DMS153 treated with DMSO at 0.1 percent for 48 hours (cell line): Measurements from ENCODE around the gene NR1I3.
"Not testable (repeated sequence)": the region's sequence is repeated elsewhere in the genome, so short reads cannot be mapped to it uniquely, and the experiment has no call there.

Experiments
- DNase-seq: peaks from one replicate; lab custom pipeline; 2025; ENCODE audit not compliant: unreplicated experiment; lab: John Stamatoyannopoulos, UW

The NR1I3 gene, protein sequence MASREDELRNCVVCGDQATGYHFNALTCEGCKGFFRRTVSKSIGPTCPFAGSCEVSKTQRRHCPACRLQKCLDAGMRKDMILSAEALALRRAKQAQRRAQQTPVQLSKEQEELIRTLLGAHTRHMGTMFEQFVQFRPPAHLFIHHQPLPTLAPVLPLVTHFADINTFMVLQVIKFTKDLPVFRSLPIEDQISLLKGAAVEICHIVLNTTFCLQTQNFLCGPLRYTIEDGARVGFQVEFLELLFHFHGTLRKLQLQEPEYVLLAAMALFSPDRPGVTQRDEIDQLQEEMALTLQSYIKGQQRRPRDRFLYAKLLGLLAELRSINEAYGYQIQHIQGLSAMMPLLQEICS

DNA sequence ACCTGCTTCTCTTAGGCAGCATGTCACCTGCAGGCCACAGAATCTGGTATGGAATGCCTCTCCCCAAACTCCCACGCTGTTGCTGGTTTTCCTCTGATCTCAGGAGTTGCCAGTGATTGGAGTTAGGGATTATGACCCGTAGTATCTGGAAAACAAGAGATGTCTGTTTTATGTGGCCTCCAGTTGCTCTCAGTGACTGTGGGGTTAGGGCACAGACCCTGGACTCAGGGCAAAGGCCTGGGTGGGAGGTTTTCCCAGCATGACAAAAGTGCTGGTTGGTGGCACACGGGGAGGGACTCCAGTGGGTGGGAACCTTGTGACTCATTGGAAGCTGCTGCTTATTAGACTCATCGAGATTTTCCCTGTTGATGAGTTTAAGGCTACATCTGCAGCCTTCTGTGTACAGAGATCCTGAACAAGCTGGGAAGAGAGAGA lies at the start of gene NR1I3:
NR1I3 (minus strand) TSS at position 165 of the 435 bp plus-strand sequence. CDS start 1,638 bp downstream, outside the sequence.
- DNase-seq: no peak

DNA sequence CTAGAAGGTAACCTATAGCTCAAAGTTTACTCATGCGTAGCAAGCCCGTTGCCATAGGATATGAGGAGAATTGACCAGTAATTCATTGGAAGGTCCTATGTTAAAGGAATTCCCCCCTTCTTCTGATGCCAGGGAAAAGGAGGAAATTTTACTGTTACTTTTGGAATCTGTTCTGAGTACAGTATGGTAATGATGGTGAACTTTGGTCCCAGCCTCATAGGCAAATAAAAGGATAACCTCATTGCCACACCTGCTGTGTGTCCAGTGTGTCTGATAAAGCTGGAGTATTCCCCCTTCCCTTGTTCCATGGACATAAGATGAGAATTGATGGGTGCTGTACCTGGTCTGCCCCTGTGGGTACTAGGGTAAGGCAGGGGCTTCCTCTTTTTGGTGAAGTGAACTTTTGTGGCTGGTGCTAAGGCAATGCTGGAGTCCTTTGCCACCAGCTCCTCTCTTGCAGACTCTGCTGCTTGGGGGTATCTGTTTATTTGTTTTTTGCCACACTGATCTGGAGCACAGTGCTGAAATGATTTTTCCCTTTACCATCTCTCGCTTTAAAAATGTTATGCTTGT lies 49.6 kb upstream of the NR1I3 start:
- no peak for DNase-seq

DNA sequence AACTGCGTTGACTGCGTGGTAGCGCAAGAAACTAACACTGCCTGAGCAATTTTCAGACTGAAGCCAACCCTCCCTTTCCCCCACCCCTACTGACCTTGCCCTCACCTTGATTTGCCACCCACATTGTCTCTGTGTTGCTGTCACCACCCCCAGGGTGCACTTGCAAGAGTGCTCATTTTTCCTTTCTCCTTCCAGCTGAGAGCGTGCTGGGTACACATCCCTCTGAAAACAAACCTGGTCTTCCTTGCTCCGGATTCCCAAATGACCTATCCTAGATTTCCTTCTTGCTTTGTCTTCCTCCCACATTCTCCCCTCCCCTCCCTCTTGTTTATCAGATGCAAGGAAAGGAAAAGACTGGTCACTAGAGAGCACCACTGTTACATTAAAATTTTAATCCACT lies 47.5 kb upstream of the NR1I3 start:
- no peak for DNase-seq

DNA sequence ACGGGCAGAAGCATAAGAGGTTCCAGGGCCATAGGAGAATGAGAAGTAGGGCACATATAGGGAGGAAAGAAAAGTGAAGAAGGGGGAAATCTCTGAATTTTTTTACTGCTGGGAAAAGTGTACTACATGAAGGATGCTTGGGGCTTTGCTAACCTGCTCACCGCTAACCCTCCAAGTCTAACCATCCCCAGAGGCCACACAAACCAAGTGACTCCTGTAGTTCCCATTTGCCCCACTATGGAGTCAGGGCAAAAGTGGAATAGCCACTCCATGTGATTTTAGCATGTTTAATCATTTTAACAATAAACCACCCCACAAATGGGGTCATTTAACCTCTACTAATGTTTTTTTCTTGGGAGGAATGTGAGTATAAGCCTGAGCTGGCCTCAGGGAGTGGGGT lies 47.1 kb upstream of the NR1I3 start:
- DNase-seq: no peak

DNA sequence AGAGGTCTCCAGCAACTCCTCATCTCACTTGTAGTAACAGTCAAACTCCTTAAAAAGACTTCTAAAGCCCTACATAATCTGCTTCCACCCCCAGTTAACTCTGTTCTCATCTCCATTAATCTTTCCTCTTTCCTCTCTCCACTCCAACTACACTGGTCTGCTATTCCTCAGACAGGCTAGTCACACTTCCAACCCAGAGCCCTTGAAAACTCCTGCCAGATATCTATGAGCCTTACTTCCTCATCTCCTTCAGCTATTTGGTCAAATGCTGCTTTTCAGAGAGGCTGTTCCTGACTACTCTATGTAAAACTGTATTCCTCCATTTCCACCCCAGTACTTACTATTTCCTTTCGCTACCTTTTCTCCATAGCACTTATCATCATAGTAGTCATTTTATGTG lies 45.0 kb upstream of the NR1I3 start:
- DNase-seq: no peak

DNA sequence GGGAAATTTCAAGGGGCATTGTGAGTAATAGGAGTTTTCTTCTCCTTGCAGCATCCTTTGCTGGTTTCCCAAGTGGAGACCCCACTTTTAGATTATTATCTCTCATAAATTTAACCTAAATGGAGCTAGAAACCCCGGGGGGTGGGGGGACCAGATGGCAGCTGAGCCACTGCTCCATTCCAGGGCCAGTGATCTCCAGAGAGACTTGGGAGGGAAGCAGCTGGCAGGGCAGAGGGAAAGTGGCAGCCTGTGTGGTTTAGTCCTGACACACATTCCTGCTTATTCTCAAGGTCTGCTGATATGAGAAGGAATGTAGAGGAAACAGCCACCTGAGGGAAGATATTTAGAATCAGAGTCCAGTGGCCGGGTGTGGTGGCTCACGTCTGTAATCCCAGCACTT lies 36.9 kb upstream of the NR1I3 start:
- DNase-seq: no peak

DNA sequence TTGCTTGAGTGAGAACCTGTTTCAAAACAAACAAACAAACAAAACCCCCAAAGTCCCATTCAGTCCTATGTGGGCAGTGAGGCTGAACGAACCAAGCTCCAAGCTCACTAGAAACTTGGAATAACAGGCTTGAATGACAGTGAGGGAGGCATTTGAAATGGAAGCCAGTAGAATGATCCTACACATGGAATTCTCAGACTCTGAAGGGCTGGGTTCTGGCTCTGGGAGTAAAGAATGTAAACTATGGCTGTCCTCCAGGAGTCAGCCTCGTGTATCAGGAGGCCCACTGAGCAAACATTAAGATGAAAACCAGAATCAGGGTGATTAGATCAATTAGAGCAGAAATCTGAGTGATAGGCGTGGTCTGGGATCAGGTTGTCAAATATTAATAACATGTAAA lies 35.4 kb upstream of the NR1I3 start:
- DNase-seq: no peak

DNA sequence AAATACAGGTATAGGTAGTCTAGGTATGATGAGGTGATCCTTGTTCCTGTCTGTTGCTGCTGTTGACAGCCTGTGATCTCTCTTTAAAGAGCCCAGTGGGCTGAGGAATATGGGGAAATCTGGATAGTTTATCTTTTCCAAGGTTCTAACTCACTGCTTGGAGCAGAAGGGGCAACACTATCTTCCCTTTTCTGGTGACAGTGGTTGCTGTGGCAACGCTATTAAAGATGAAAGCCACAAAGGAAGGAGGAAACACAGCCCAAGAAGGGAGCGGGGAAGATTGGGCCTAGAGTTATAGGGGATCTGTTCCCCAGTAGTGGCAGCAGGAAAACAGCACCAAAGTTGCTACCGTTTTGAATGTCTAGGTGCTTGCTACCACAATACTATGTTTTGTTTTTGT lies 29.3 kb upstream of the NR1I3 start:
- no peak for DNase-seq

DNA sequence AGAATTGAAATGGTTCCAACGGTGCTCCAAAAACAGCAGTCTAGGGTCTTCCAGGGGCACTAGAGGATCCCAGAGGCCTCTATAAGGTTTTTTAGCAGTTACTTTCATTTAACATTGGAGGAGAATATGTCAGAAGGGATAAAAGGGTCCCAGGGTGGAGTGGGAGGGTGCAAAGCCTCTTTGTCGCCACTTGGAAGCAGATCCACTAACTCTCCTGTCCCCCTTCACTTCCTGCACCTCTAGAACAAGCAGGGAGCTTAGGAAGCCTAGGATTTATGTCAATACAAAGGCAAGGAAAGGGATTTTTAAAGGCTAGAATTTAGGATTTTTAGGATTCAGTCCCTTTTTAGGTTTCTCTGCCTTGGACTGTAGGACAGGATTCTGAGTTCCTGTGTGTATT lies 28.8 kb upstream of the NR1I3 start:
- DNase-seq: no peak

DNA sequence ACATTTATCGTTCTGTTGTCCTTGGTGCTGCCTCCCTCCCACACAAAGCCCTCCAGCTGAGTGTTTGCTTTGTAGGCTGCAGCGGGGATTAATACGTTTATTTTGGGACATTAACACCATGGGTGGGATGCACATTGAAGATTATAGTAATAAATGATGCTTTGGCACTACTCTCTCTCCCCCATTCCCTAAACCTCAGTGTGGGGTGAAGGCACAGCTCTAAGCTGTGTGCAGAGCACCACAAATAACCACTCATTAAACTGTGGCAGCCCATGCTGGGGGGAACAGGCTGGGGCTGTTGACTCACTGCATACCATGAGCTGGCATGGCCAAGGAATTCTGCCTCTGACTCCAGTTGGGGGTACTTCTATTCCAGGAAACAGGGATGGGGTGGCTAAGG lies 28.2 kb upstream of the NR1I3 start:
- no peak for DNase-seq

DNA sequence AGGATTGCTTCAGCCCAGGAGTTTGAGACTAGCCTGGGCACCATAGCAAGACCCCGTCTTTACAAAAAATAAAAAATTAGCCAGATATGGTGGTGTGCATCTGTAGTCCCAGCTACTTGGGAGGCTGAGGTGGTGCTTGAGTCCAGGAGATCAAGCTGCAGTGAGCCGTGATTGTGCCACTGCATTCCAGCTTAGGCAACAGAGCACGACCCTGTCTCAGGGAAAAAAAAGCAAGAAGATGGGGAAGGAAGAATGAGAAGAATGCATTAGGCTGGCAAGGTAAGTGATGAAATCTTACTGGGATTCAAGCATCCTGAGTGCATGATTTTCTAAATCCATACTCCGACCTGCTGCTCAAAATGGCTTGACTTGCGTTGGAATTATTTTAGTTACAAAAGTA lies 27.3 kb upstream of the NR1I3 start:
- DNase-seq: no peak

DNA sequence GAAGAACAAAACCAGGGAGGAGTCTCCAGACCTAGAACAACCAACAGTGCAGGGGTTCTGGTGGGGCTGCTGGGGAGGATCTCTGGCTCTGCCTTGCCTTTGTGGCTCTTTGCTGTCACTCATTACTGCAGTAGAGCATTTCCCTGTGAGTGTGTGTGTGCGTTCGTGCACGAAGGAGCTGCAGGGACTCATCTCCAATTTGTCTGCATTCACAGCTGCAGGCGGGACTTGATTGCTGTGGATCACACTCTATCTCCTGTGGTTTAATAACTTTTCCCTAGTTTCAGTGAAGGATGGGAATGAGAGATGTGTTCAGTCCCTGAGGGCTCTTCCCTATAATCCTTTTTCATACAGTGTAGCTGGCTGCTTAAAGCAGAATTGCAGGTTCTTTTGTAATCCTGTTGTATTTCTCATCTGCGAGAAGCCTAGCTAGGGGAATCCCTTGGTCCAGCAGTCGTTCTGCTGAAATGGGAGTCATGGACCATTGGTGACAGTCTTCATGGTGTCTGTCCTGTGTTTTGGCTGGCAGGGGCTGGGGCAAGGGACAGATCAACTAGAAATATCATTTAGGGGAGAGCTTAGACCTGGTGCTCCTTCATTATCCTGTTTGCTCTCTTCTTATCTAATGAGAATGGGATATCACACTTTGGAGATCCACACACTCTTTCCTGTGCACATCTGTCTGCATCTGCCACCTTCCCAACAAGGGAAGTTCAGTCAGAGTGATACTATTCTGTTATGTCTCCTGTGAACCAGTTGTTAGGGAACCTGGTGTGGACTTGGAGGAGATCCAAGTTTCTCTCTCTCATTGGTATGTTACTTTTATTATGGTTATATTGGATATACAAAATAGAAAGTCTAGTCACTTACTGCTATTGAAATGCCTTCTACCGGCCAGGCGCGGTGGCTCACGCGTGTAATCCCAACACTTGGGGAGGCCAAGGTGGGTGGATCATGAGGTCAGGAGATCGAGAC lies 23.5 kb upstream of the NR1I3 start:
- no peak for DNase-seq

DNA sequence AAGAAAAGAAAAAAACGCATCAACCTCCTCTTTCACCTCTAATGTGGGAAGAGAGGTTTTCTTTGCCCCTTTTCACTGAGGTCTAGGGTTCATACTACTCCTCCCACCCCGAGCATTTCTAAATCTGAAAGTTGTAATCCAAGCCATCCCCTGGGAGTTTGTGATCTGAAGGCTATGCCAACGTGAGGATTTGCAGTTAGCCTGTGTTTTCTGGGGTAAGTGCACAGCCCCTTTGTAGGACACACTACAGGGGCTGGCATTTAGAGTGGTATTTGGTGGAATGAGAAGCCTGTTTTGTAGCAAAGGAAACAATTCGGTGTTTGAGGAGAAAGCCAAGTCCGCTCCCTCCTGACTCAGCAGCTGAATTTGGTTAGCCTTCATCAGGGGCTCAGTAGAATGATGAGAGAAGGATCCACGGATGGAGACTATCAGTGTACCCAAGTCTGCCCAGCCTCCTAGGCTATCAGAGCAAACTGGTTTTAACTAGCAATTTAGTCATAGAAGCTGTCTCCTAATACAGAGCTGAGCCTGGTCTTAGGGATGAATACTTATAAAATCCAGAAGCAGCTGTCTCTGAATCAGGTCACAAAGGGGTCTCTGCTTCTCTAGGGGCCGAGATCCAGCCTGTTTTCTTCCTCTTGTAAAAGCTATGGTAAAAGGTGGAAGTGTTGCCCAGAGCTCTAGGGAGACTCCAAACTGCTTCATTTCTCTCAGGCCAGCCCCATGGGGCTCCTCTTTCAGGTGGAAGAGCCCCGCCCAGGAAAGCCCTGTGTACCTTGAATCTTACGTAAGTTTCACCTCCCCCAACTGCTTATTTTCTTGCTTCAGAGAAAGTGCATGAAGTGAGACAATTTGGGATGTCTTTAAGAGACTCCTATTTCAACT lies 22.6 kb upstream of the NR1I3 start:
- DNase-seq: no peak

DNA sequence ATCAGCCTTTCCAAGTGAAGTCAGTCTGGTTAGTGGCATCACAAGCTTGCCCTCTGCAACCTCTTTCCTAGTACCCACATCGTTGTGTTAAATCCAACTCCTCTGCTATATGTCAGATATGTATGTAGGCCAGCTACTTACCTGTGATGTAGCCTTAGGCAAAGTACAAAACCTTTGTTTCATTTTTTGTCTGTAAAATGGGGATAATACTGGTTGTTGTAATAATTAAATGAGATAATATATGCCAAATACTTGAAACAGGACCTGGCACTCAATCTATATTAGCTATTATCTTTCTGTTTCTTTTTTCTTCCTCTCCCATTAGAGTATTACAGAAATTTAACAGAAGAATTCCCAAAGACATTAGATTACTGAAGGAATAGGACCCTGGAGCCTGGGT lies 21.8 kb upstream of the NR1I3 start:
- no peak for DNase-seq

DNA sequence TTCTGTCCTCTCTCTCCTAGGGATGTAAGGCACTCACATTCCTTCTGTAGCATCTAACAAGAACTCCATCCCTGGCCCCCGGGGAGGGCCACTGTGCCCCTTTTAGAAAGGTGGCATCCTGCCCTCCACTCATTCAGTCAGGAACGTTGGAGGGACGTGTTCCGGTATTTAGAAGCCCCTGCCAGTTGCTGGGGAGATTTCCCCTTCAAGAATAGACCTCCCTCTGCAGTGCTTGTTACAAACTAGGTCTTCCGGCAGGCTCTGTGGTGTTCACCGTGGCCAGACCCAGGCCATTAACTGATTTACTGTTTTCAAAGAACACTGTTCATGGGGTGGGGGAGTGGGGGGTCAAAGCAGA lies 21.3 kb upstream of the NR1I3 start:
- DNase-seq: no peak

DNA sequence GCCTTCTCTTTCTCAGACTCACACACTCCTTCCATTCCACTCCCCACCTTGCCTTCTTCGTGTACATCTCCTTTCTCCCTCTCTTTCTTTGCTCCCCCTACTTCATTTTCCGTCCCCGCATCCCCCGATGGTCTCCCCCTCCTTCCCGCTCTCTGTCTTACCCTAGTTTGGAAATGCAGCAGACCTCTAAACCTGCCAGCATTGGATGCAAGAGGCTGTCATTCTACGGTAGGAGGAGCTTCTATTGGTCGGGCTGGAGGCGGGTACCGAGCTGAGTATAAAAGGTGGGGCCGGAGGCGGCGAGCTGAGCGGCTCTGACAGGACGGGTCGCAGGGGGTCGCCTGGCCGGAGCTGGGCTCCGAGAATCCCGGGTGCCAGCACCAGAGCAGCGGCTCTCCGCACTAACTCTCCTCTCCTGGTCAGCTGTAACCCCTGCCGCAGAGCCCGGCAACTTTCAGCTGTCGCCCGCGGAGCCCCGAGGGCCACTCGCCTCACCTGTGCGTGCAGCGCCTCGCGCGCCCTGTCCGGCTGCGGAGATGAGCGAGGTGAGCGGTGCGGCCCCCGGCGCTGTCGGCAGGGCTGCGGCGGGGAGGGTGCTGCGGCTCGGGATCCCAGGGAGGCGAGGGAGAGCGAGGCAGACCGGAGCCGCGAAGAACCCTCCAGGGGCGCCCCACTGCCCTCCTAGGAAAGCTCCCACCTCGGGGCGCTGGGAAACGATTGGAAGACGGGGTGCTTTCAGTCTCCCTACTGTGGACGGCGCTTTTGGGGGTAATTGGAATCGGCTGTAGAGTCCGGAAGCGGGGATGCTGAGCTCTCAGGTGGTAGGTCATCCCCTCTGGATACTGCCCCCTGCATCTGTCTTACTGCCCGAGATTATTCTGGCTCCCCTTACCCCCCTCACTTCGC lies 20.7 kb upstream of the NR1I3 start, which contains the start of gene PCP4L1:
PCP4L1 (plus strand) TSS at position 307 of the 906 bp plus-strand sequence; CDS start at position 537, 230 bp downstream.
- no peak for DNase-seq

DNA sequence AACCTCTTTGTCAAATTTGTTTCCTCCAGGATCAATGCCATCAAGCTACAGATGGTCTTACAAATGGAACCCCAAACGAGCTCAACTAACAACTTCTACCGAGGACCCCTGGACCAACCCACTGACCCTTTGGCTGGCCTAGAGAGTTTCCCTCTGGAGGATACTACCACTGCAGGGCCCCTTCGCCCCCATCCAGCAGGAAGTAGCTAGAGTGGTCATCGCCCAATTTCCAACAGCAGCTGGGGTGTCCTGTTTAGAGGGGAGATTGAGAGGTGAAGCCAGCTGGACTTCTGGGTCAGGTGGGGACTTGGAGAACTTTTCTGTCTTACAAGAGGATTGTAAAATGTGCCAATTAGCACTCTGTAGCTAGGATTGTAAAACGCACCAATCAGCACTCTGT lies 19.1 kb upstream of the NR1I3 start:
- DNase-seq: not testable (repeated sequence)

DNA sequence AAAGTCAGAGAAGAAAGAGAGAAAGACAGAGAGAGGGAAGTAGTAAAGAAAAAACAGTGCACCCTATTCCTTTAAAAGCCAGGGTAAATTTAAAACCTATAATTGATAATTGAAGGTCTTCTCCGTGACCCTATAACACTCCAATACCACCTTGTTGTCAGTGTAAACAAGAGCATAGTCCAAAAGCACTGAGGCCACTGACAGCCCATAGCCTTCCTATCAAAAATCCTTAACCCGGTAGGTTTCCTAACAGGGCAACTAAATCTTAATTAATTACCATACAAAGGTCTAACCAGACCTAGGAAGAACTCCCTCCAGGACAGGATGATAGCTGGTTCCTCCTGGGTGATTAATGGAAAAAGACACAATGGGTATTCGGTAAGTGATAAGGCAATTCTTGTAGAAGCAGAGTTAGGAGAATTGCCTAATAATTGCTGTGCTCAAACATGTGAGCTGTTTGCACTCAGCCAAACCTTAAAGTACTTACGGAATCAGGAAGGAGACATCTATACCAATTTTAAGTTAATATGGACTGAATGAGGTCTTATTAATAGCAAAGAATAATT lies 18.0 kb upstream of the NR1I3 start:
- DNase-seq: not testable (repeated sequence)

DNA sequence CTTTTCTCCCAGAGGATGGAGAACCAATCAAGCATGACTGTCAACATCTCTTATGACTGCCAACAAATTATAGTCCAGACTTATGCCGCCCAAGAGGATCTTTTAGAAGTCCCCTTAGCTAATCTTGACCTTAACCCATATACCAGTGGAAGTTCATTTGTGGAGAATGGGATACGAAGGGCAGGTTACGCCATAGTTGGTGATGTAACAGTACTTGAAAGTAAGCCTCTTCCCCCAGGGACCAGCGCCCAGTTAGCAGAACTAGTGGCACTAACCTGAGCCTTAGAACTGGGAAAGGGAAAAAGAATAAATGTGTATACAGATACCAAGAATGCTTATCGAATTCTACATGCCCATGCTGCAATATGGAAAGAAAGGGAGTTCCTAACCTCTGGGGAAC lies 17.3 kb upstream of the NR1I3 start:
- not testable (repeated sequence) for DNase-seq
